ENCODE measurements around the gene PERM1. TPM values are rescaled to one million over a fixed set of nuclear protein-coding genes. Genes with fewer than 3 reads are reported as not detected.

PERM1 gene
- total and polyA plus RNA-seq, 9 of the 15 experiments (the other 6 are each of a cell fraction or from before 2014, with no cell fraction given), result not detected

DNA sequence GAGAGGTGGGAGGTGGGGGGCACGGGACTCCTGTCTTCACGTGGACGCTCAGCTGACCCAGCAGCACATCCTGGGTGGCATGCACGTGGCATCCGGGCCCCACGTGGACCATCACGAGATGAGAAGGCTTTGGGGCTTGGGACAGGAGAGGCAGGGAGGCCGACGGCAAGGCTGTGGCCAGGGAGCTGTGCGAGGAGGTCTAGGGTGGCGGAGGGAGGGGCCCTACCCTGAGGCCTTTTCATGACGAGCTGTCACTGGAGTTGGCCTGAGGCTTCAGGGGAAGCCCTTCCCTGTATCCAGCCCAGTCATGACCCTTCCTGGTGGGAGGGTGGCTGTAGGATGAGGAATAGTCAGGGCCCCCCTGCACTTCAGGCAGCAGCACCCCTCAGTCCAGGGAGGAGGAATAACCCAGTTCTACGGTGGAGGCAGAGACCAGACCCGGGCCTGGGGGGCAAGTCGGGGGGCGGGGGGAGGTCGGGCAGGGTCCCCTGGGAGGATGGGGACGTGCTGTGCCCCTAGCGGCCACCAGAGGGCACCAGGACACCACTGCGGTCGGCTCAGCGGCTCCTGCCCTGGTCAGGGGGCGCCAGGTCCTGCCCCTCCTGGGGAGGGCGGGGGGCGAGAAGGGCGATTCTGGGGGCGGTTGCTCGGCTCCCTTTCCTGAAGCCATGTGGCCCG, 2.0 kb upstream of the PERM1 start:
- no TSS peak for BruUV-seq (replicated peaks)
- Histone ChIP-seq H3K9me3 (replicated peaks; ENCODE audit: control insufficient read depth, insufficient read depth, low read depth, low read length) (no peaks in the 10 kb centered on the region), H4K20me1 (replicated peaks; ENCODE audit: control insufficient read depth, insufficient read depth, low read length) (peaks cover 13% of the 10 kb centered on the region), H3K27me3 (ENCODE audit: control insufficient read depth in 2 of 2, insufficient read depth in 2 of 2, low read length in 2 of 2) (peaks cover 39 to 51% of the 10 kb centered on the region in 2 experiments; a peak in 4 of 5 replicates), H3K9me1 (ENCODE audit: control insufficient read depth, insufficient read depth, low read length) (no peaks in the 10 kb centered on the region), H3K27ac (ENCODE audit: extremely low read depth, low read depth, low read length) (no peak overlapping the region), H3K4me2 (ENCODE audit: insufficient read depth, low read length) (no peak overlapping the region), H3K79me2 (ENCODE audit: control insufficient read depth, insufficient read depth, low read length) (no peaks in the 10 kb centered on the region), H3K4me1 (replicated peaks in 1 of 2; ENCODE audit: control insufficient read depth in 2 of 2, insufficient read depth in 2 of 2, low read length in 2 of 2) (peaks cover 0 to 51% of the 10 kb centered on the region in 2 experiments; a peak in 2 of 5 replicates), H2AFZ (ENCODE audit: low read depth, low read length) (no peak overlapping the region), H3K4me3 (no peak overlapping the region), H3K36me3 (ENCODE audit: control insufficient read depth, insufficient read depth, low read length) (no peaks in the 10 kb centered on the region), H3K9ac (ENCODE audit: insufficient read depth in 1 of 2, low read depth in 2 of 2, low read length in 2 of 2) (peak overlapping the region in 1 of 2 experiments; percentile 50; a peak in 2 of 4 replicates)
- WGBS (ENCODE audit: insufficient coverage, low coverage, missing lambda C conversion rate), result 4% methylated on average over 23 of the region's 29 CpGs
- in situ Hi-C loops (cut with MboI), result loop anchor here (10.0 kb wide), 1 partner anchor 81 kb away; no protein-coding TSS in a partner anchor
- ChIA-PET CTCF (ENCODE audit: low intra/inter-chr PET ratio) (interaction anchor here (0.8 to 2.9 kb wide), 5 partner anchors 10 to 307 kb away, joined by 3 to 27 read pairs (median 8); no protein-coding TSS in a partner anchor), POLR2A (interaction anchor here (0.6 to 1.4 kb wide), 4 partner anchors 11 to 280 kb away, joined by 3 to 7 read pairs (median 6); no protein-coding TSS in a partner anchor)
- no peak for FAIRE-seq
- peak; percentile 69 to 90 (median 88) for DNase-seq (ENCODE audit: extremely low read depth in 1 of 4, low spot score in 3 of 4)
- intact Hi-C loops (cut with micrococcal nuclease), result loop anchor here (1.0 to 10.0 kb wide), 2 partner anchors 79 to 311 kb away; no protein-coding TSS in a partner anchor
- peak; percentile 82 for ATAC-seq
- no peak for TF ChIP-seq CREBBP (IDR thresholded peaks at IDR 0.05; ENCODE audit: low read depth, low read length)
- no peak for TF ChIP-seq ZFX (CRISPR knock-in tag; IDR thresholded peaks at IDR 0.05)
- TF ChIP-seq NFRKB (IDR thresholded peaks at IDR 0.05; ENCODE audit: low read depth), result no peak
- peak; percentile 38; the same call in 1 of the 2 replicates for TF ChIP-seq CREM (IDR thresholded peaks at IDR 0.05; ENCODE audit: low read depth)
- TF ChIP-seq MBD2 (IDR thresholded peaks at IDR 0.05; ENCODE audit: borderline replicate concordance, low read depth), result no peak
- TF ChIP-seq NEUROD1 (IDR thresholded peaks at IDR 0.05; ENCODE audit: borderline replicate concordance, low read depth, low read length, partially characterized antibody), result no peak
- no peak for TF ChIP-seq JUND (IDR thresholded peaks at IDR 0.05; ENCODE audit: borderline replicate concordance, low read depth, low read length)
- TF ChIP-seq JUND (tag; IDR thresholded peaks at IDR 0.05; ENCODE audit: borderline replicate concordance, low read depth, low read length), result no peak
- peak; percentile 79 for TF ChIP-seq SMC3 (conservative IDR thresholded peaks at IDR 0.05; ENCODE audit: insufficient read depth, low read depth, low read length)
- no peak for TF ChIP-seq ZNF263 (CRISPR knock-in tag; IDR thresholded peaks at IDR 0.05; ENCODE audit: borderline replicate concordance)
- no peak for TF ChIP-seq SRF (CRISPR knock-in tag; IDR thresholded peaks at IDR 0.05)
- TF ChIP-seq CC2D1A (IDR thresholded peaks at IDR 0.05), result 0 out of 2 replicates have a peak, but pooled peaks have one; percentile 39
- TF ChIP-seq TCF7 (IDR thresholded peaks at IDR 0.05; ENCODE audit: borderline replicate concordance), result 0 out of 2 replicates have a peak, but pooled peaks have one; percentile 49
- TF ChIP-seq, protein P1, sequence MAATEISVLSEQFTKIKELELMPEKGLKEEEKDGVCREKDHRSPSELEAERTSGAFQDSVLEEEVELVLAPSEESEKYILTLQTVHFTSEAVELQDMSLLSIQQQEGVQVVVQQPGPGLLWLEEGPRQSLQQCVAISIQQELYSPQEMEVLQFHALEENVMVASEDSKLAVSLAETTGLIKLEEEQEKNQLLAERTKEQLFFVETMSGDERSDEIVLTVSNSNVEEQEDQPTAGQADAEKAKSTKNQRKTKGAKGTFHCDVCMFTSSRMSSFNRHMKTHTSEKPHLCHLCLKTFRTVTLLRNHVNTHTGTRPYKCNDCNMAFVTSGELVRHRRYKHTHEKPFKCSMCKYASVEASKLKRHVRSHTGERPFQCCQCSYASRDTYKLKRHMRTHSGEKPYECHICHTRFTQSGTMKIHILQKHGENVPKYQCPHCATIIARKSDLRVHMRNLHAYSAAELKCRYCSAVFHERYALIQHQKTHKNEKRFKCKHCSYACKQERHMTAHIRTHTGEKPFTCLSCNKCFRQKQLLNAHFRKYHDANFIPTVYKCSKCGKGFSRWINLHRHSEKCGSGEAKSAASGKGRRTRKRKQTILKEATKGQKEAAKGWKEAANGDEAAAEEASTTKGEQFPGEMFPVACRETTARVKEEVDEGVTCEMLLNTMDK (IDR thresholded peaks at IDR 0.05; ENCODE audit: borderline replicate concordance, insufficient read depth, low read depth, low read length, poor library complexity, severe bottlenecking), result peak; percentile 41
- no peak for TF ChIP-seq ZNF140 (CRISPR knock-in tag; IDR thresholded peaks at IDR 0.05)
- TF ChIP-seq RCOR1 (IDR thresholded peaks at IDR 0.05; ENCODE audit: borderline replicate concordance in 1 of 2, low read depth in 2 of 2, low read length in 2 of 2), result peak in 1 of 2 experiments; percentile 59; a peak in 1 of 4 replicates
- TF ChIP-seq ARID2 (IDR thresholded peaks at IDR 0.05), result peak; percentile 72; the same call in 1 of the 2 replicates
- TF ChIP-seq, protein P2, sequence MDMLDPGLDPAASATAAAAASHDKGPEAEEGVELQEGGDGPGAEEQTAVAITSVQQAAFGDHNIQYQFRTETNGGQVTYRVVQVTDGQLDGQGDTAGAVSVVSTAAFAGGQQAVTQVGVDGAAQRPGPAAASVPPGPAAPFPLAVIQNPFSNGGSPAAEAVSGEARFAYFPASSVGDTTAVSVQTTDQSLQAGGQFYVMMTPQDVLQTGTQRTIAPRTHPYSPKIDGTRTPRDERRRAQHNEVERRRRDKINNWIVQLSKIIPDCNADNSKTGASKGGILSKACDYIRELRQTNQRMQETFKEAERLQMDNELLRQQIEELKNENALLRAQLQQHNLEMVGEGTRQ (CRISPR knock-in tag; IDR thresholded peaks at IDR 0.05), result no peak

Data from K562 (cell line).